ENCODE results near the gene LIX1.

Gene LIX1

DNA sequence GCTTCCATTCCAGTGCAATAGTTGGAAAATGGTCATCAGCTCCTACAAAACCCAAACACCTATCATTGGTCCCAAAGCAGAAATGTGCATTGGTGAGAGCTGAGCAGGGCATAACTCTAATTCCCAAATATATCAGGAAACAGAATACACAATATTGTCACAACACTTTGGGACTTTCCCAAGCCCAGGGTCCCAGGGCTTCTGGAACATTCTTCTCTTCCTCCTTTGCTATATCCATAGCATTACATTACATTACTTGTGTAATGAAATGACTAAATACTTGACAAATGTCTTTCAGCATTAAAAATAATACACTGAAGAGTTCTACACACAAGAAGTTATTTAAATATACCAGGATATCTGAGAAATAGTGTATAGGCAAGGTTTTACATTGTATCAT, 45.6 kb downstream of the LIX1 start:
- TF ChIP-seq, protein P1, sequence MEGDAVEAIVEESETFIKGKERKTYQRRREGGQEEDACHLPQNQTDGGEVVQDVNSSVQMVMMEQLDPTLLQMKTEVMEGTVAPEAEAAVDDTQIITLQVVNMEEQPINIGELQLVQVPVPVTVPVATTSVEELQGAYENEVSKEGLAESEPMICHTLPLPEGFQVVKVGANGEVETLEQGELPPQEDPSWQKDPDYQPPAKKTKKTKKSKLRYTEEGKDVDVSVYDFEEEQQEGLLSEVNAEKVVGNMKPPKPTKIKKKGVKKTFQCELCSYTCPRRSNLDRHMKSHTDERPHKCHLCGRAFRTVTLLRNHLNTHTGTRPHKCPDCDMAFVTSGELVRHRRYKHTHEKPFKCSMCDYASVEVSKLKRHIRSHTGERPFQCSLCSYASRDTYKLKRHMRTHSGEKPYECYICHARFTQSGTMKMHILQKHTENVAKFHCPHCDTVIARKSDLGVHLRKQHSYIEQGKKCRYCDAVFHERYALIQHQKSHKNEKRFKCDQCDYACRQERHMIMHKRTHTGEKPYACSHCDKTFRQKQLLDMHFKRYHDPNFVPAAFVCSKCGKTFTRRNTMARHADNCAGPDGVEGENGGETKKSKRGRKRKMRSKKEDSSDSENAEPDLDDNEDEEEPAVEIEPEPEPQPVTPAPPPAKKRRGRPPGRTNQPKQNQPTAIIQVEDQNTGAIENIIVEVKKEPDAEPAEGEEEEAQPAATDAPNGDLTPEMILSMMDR (IDR thresholded peaks at IDR 0.05; ENCODE audit: borderline replicate concordance, control extremely low read depth, extremely low read depth, insufficient read depth, missing control alignments), result no peak
- no peak for DNase-seq (ENCODE audit: low spot score)
- in situ Hi-C loops (cut with MboI; ENCODE audit: low sequenced_read_pairs, unreplicated experiment), result no loop called here

- TF ChIP-seq, protein P1 (IDR thresholded peaks at IDR 0.05; ENCODE audit: borderline replicate concordance, control extremely low read depth, extremely low read depth, insufficient read depth, missing control alignments), result no peak
- in situ Hi-C loops (cut with MboI; ENCODE audit: low sequenced_read_pairs, unreplicated experiment), result no loop called here
- DNase-seq (ENCODE audit: low spot score), result no peak
Observed at GRCh38 chr5:97096191-97096590, 46.2 kb downstream of the LIX1 start.

DNA sequence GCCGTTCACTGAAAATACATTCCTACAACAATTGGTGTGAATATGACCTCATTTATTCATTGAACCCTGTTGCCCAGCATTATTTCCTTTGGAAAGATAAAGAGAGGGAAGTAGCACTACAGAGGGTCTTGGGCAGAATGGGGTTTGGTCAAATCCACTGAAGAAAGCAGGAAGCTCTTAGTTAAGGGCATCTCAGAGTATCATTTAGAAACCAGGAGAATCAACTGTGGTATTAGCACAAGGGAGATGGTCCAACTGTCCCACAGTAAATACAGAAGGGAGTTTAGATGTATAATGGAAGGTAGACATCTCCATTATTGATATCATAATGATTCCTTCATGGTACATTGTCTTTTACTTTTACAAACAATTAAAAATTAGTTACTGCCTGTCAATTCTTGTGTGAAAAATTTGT, 47.1 kb downstream of the LIX1 start:
- no peak for DNase-seq (ENCODE audit: low spot score)
- in situ Hi-C loops (cut with MboI; ENCODE audit: low sequenced_read_pairs, unreplicated experiment), result no loop called here
- TF ChIP-seq, protein P1 (IDR thresholded peaks at IDR 0.05; ENCODE audit: borderline replicate concordance, control extremely low read depth, extremely low read depth, insufficient read depth, missing control alignments), result no peak

DNA sequence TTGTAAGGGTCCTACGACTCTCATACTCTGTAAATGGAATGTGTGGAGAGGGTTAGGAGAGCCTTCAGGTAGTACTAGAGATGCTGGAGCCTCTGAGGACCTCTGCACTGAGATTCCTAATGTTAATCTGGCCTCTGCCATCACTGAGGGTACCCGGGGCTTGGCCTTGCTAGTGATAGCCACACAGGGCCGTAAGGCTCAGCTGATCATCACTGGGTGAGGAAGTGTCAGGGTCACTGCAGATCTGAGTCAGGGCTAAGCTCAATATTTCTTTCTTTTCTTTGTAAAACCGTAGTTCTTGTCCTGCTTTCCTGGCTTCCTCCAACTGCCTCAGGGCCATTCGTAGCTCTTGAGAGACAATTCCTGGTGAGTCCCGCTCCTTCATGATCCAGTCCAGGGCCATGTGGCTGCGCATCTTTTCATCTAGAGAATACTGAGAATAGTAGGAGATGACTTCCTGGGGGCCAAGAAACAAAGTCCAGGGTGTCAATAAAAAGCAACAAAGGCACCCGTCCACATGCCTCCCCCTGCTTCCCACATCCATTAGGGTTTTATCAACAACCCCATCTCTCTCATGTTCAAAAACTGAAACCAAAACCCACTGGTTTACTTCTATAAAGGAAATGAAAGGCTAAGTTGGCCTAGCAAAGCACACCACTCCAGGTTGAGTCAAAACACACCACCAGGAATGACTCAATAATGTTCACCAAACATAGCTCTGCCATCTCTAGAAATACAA, 47.7 kb downstream of the LIX1 start:
- peak; percentile 70 for DNase-seq (ENCODE audit: low spot score)
- TF ChIP-seq, protein P1 (IDR thresholded peaks at IDR 0.05; ENCODE audit: borderline replicate concordance, control extremely low read depth, extremely low read depth, insufficient read depth, missing control alignments), result no peak
- in situ Hi-C loops (cut with MboI; ENCODE audit: low sequenced_read_pairs, unreplicated experiment), result no loop called here

GRCh38 chr5:97093193-97093592, 49.2 kb downstream of the LIX1 start:
- TF ChIP-seq, protein P1 (IDR thresholded peaks at IDR 0.05; ENCODE audit: borderline replicate concordance, control extremely low read depth, extremely low read depth, insufficient read depth, missing control alignments), result no peak
- no peak for DNase-seq (ENCODE audit: low spot score)
- in situ Hi-C loops (cut with MboI; ENCODE audit: low sequenced_read_pairs, unreplicated experiment), result no loop called here

GRCh38 chr5:97090944-97091343, 51.5 kb downstream of the LIX1 start:
- in situ Hi-C loops (cut with MboI; ENCODE audit: low sequenced_read_pairs, unreplicated experiment), result no loop called here
- DNase-seq (ENCODE audit: low spot score), result no peak
- TF ChIP-seq, protein P1 (IDR thresholded peaks at IDR 0.05; ENCODE audit: borderline replicate concordance, control extremely low read depth, extremely low read depth, insufficient read depth, missing control alignments), result no peak
